Germinal center (tissue), 1 donor: Measurements from ENCODE around the gene TRIM49D2.
"Not testable (repeated sequence)": the region's sequence is repeated elsewhere in the genome, so short reads cannot be mapped to it uniquely, and the experiment has no call there.

Experiments
- DNase-seq: peaks from one replicate; pipeline ENCODE4 v3.0.0; 2012; ENCODE audit warnings: mixed read lengths, low spot score

TRIM49D2 gene

DNA sequence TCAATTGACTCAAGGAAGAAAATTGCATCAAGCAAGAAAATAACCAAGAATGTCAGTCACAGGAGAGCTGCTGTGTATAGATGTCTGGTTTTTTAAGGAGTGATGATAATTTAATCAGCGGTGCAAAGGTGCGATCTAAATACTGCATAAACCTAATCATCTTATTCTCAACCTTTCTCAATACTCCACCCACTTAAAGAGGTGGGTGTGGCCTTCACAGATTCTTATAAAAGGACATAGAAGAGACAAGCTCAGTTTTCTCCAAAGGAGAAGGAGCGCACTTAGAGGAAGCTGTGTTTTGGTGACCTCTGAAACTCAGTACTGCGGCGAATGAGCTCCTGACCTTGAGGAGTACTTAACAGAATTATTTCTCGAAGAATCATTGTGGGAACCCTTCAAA lies at the start of gene TRIM49D2:
Gene TRIM49D2, plus strand, starts transcription at position 301 of the 400 bp plus-strand sequence. CDS start 2,698 bp downstream, outside the sequence.
- DNase-seq: not testable (repeated sequence)

- DNase-seq: not testable (repeated sequence)
These were observed 46.4 kb upstream of the TRIM49D2 start for GRCh38 chr11:89877511-89877910.

- not testable (repeated sequence) for DNase-seq
These were observed 30.6 kb upstream of the TRIM49D2 start for GRCh38 chr11:89893245-89893644.

GRCh38 chr11:89900809-89901208 lies 23.1 kb upstream of the TRIM49D2 start:
- DNase-seq: not testable (repeated sequence)

- DNase-seq: no peak
These were observed 1.6 kb upstream of the TRIM49D2 start, which contains the start of gene TRIM49D1 for GRCh38 chr11:89922195-89922660. TRIM49D1 (minus strand) TSS chr11:89922245; CDS start chr11:89917710, 4,535 bp downstream.

DNA sequence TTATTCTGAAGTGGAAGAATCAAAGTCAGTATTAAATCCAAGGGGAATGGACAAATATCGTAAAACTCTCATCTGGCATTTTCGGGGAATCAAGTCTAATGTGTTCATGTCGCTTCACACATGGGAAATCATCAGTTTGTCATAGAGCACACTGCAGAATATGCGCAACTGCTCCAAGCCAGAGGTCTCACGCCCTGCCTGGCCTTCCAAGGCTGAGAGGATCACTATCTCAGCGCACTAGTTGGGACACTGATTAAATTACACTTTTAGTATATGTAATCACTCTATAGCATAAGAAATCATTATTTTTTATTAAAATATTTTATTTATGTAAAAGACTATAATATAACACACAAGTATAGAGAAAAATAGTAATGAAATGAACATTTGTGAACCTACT lies 37.0 kb downstream of the TRIM49D2 start:
- DNase-seq: not testable (repeated sequence)

DNA sequence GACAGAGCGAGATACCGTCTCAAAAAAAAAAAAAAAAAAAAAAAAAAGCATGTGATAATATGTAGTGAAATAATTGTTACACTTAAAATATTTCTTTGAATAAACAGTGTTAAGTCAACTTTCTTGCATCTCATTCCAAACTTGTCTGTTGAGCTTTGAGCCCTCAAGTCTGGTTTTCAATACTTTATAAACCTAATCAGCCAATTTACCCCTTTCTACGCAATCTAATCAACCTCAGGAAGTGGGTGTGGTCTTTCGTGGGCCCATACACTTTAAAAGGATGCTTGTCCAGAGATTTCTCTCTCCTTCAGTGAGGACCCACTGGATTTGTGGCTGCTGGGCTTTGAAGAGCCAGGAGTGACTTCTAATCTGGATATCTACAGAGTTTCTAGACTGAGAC lies 41.9 kb downstream of the TRIM49D2 start, which contains the start of gene TRIM64:
Gene TRIM64, plus strand, starts transcription at position 301 of the 400 bp plus-strand sequence. CDS start 2,467 bp downstream, outside the sequence.
- not testable (repeated sequence) for DNase-seq
